K562 (cell line): ENCODE measurements around the gene SYMPK. TPM values are rescaled to one million over a fixed set of nuclear protein-coding genes. Genes with fewer than 3 reads are reported as not detected.

Source experiments
- ARNT ChIP-seq, 2 experiments: fragments of 450-650 bp; IDR thresholded peaks; 2 replicates each; pipeline ENCODE4 v1.6.1; 2016; ENCODE audit warnings: mild to moderate bottlenecking in 1 of 2
- BRF1 ChIP-seq: IDR thresholded peaks from 3 replicates; pipeline ENCODE4 v1.6.1; 2011; ENCODE audit warnings: borderline replicate concordance, mild to moderate bottlenecking; ENCODE audit not compliant: insufficient read length; ENCODE audit errors: extremely low read depth
- CBX3 ChIP-seq, 2 experiments: IDR thresholded peaks; 1 replicate in 1 of 2; 2 replicates in 1 of 2; pipeline ENCODE4 v1.6.1; 2012; ENCODE audit warnings: inconsistent platforms in 2 of 2, low read length in 2 of 2, borderline replicate concordance in 1 of 2, control low read depth in 1 of 2
- GABPA ChIP-seq: fragments of 200-800 bp; sonication (Bioruptor generic); conservative IDR thresholded peaks from 2 replicates; pipeline ENCODE4 v1.6.1; 2016; ENCODE audit warnings: low read depth, missing genetic modification characterization, missing compliant biosample characterization
- POLR2AphosphoS2 ChIP-seq: IDR thresholded peaks from 2 replicates; pipeline ENCODE4 v1.6.1; 2012; ENCODE audit warnings: low read length, improper control_type of control experiment
- SRF ChIP-seq, 2 experiments: fragments of 250-450, 450-650 bp in 1 of 2; sonication (Bioruptor Pico) in 1 of 2; sonication (generic) in 1 of 2; formaldehyde crosslinking; IDR thresholded peaks; 2 replicates each; pipeline versions ENCODE4 v1.5.0 to v1.5.1; 2020 to 2022; ENCODE audit warnings: mild to moderate bottlenecking in 1 of 2, missing genetic modification reagents in 1 of 2
- TOE1 ChIP-seq, 2 experiments: fragments of 450-650 bp in 1 of 2; sonication (generic) in 1 of 2; formaldehyde crosslinking in 1 of 2; IDR thresholded peaks; 2 replicates each; pipeline versions ENCODE4 v1.7.1 to v1.8.0; 2016 to 2022; ENCODE audit warnings: borderline replicate concordance in 2 of 2, mild to moderate bottlenecking in 2 of 2, antibody characterized with exemption in 1 of 2, inconsistent platforms in 1 of 2, low read depth in 1 of 2, missing genetic modification reagents in 1 of 2, moderate library complexity in 1 of 2
- polyA plus RNA-seq, 8 experiments: library from polyadenylated mRNA; depleted of rRNA in 4 of 8; stranded (reverse) in 5 of 8; unstranded in 3 of 8; fragments of >200 nt; fragmentation: Nextera tagmentation in 2 of 8; fragmentation: Illumina TruSeq in 1 of 8; extraction: Ambion mirVana in 2 of 8; extraction: Trizol in 1 of 8; gene quantifications; 2 replicates each; pipeline versions ENCODE4 v1.2.1 to v1.2.3, GENCODE V29; 2011 to 2014; ENCODE audit warnings: inconsistent platforms in 1 of 8, missing spikeins in 1 of 8
- total RNA-seq, 7 experiments: library from RNA; depleted of rRNA in 6 of 7; stranded (reverse); fragments of >200 nt in 6 of 7; fragmentation: Illumina TruSeq in 2 of 7; extraction: Trizol in 2 of 7; gene quantifications; 2 replicates each; pipeline versions ENCODE4 v1.2.1 to v1.2.3, GENCODE V29; 2011 to 2021; ENCODE audit warnings: low replicate concordance in 1 of 7
- TF ChIP-seq, protein P1 (sequence below): fragments of 250-450 bp; sonication (Bioruptor Pico); IDR thresholded peaks from 2 replicates; pipeline ENCODE4 v1.4.0; 2020; ENCODE audit warnings: borderline replicate concordance
- TF ChIP-seq, protein P2 (sequence below): fragments of 450-650 bp; IDR thresholded peaks from 2 replicates; pipeline ENCODE4 v1.6.1; 2016; ENCODE audit warnings: mild to moderate bottlenecking
- TF ChIP-seq, protein P3 (sequence below): sonication (generic); formaldehyde crosslinking; IDR thresholded peaks from 2 replicates; pipeline ENCODE4 v1.9.0; 2022; ENCODE audit warnings: mild to moderate bottlenecking, missing genetic modification reagents
- TF ChIP-seq, protein P4 (sequence below), 3 experiments: IDR thresholded peaks in 2 of 3; conservative IDR thresholded peaks in 1 of 3; 2 replicates each; pipeline ENCODE4 v1.5.1; 2011 to 2012; ENCODE audit warnings: low read length in 3 of 3, mild to moderate bottlenecking in 3 of 3, control low read depth in 2 of 3, improper control_type of control experiment in 1 of 3, inconsistent platforms in 1 of 3, low read depth in 1 of 3, mixed read lengths in 1 of 3, moderate library complexity in 1 of 3; ENCODE audit not compliant: insufficient read depth in 2 of 3
- TF ChIP-seq, protein P5 (sequence below): fragments of 150-350 bp; IDR thresholded peaks from 2 replicates; pipeline ENCODE4 v1.6.1; 2014; ENCODE audit warnings: low read depth, mild to moderate bottlenecking, low read length, borderline replicate concordance

Gene SYMPK
- total and polyA plus RNA-seq, 9 of the 15 experiments (the other 6 are each of a cell fraction or from before 2014, with no cell fraction given), result 0.73 to 95.5 (median 58.4) TPM

DNA sequence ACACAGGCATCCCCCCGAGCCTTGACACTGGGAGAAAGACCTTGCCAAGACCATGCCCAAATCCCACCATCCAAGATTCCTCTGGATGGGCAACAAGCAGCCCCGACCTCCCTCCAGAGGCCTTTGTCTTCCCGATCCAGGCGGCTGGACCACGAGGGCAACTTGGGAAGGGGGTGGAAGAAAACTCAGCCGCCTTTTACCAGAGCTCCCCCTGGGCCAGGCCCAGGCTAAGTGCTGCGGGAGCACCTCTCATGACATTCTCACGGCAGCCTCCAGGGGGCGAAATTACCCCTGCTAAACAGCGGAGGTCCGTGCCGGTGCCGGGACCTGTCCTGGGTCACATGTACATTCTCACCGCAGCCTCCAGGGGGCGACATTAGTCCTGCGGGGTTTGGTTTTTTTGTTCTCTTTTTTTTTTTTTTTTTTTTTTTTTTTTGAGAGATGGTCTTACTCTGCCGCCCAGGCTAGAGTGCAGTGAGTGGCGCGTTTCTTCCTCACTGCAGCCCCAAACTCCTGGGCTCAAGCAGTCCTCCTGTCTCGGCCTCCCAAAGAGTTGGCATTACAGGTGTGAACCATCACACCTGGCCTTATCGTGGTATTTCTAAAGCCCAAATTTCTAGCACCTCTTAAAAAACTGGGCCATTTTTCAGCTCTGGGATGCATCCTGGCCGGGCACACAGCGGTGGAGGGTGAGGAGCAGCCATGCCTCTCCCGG lies 45.8 kb downstream of the SYMPK start (continued):
- TF ChIP-seq, protein P1, sequence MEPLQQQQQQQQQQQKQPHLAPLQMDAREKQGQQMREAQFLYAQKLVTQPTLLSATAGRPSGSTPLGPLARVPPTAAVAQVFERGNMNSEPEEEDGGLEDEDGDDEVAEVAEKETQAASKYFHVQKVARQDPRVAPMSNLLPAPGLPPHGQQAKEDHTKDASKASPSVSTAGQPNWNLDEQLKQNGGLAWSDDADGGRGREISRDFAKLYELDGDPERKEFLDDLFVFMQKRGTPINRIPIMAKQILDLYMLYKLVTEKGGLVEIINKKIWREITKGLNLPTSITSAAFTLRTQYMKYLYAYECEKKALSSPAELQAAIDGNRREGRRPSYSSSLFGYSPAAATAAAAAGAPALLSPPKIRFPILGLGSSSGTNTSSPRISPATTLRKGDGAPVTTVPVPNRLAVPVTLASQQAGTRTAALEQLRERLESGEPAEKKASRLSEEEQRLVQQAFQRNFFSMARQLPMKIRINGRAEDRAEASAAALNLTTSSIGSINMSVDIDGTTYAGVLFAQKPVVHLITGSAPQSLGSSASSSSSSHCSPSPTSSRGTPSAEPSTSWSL (CRISPR knock-in tag), result no peak
- peak; percentile 92; the same call in 1 of the 2 replicates for TF ChIP-seq POLR2AphosphoS2
- TF ChIP-seq, protein P2, sequence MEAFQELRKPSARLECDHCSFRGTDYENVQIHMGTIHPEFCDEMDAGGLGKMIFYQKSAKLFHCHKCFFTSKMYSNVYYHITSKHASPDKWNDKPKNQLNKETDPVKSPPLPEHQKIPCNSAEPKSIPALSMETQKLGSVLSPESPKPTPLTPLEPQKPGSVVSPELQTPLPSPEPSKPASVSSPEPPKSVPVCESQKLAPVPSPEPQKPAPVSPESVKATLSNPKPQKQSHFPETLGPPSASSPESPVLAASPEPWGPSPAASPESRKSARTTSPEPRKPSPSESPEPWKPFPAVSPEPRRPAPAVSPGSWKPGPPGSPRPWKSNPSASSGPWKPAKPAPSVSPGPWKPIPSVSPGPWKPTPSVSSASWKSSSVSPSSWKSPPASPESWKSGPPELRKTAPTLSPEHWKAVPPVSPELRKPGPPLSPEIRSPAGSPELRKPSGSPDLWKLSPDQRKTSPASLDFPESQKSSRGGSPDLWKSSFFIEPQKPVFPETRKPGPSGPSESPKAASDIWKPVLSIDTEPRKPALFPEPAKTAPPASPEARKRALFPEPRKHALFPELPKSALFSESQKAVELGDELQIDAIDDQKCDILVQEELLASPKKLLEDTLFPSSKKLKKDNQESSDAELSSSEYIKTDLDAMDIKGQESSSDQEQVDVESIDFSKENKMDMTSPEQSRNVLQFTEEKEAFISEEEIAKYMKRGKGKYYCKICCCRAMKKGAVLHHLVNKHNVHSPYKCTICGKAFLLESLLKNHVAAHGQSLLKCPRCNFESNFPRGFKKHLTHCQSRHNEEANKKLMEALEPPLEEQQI, result no peak
- TF ChIP-seq SRF (CRISPR knock-in tag; IDR thresholded peaks at IDR 0.05), result 0 out of 4 replicates have a peak, but pooled peaks of 1 of the 2 experiments have one; percentile 19
- TF ChIP-seq, protein P3, sequence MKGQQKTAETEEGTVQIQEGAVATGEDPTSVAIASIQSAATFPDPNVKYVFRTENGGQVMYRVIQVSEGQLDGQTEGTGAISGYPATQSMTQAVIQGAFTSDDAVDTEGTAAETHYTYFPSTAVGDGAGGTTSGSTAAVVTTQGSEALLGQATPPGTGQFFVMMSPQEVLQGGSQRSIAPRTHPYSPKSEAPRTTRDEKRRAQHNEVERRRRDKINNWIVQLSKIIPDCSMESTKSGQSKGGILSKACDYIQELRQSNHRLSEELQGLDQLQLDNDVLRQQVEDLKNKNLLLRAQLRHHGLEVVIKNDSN (CRISPR knock-in tag), result peak; percentile 84
- peak; percentile 64; the same call in 1 of the 2 replicates for TF ChIP-seq TOE1 (IDR thresholded peaks at IDR 0.05; ENCODE audit: borderline replicate concordance)
- TF ChIP-seq TOE1 (CRISPR knock-in tag; IDR thresholded peaks at IDR 0.05; ENCODE audit: borderline replicate concordance, low read depth), result no peak
- peak in 1 of 2 experiments; percentile 72; a peak in 1 of 3 replicates for TF ChIP-seq CBX3 (IDR thresholded peaks at IDR 0.05; ENCODE audit: borderline replicate concordance in 1 of 2, low read length in 2 of 2)
- TF ChIP-seq, protein P4, sequence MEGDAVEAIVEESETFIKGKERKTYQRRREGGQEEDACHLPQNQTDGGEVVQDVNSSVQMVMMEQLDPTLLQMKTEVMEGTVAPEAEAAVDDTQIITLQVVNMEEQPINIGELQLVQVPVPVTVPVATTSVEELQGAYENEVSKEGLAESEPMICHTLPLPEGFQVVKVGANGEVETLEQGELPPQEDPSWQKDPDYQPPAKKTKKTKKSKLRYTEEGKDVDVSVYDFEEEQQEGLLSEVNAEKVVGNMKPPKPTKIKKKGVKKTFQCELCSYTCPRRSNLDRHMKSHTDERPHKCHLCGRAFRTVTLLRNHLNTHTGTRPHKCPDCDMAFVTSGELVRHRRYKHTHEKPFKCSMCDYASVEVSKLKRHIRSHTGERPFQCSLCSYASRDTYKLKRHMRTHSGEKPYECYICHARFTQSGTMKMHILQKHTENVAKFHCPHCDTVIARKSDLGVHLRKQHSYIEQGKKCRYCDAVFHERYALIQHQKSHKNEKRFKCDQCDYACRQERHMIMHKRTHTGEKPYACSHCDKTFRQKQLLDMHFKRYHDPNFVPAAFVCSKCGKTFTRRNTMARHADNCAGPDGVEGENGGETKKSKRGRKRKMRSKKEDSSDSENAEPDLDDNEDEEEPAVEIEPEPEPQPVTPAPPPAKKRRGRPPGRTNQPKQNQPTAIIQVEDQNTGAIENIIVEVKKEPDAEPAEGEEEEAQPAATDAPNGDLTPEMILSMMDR (IDR thresholded peaks at IDR 0.05 in 2 of 3, conservative IDR thresholded peaks at IDR 0.05 in 1 of 3; ENCODE audit: insufficient read depth in 2 of 3, low read depth in 1 of 3, low read length in 3 of 3), result peak; percentile 99 to 100 (median 99)
- 0 out of 2 replicates have a peak, but pooled peaks have one; percentile 9 for TF ChIP-seq GABPA (tag)
- TF ChIP-seq, protein P5, sequence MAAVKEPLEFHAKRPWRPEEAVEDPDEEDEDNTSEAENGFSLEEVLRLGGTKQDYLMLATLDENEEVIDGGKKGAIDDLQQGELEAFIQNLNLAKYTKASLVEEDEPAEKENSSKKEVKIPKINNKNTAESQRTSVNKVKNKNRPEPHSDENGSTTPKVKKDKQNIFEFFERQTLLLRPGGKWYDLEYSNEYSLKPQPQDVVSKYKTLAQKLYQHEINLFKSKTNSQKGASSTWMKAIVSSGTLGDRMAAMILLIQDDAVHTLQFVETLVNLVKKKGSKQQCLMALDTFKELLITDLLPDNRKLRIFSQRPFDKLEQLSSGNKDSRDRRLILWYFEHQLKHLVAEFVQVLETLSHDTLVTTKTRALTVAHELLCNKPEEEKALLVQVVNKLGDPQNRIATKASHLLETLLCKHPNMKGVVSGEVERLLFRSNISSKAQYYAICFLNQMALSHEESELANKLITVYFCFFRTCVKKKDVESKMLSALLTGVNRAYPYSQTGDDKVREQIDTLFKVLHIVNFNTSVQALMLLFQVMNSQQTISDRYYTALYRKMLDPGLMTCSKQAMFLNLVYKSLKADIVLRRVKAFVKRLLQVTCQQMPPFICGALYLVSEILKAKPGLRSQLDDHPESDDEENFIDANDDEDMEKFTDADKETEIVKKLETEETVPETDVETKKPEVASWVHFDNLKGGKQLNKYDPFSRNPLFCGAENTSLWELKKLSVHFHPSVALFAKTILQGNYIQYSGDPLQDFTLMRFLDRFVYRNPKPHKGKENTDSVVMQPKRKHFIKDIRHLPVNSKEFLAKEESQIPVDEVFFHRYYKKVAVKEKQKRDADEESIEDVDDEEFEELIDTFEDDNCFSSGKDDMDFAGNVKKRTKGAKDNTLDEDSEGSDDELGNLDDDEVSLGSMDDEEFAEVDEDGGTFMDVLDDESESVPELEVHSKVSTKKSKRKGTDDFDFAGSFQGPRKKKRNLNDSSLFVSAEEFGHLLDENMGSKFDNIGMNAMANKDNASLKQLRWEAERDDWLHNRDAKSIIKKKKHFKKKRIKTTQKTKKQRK, result no peak
- TF ChIP-seq BRF1, result no peak
- peak in 1 of 2 experiments; percentile 83; a peak in 2 of 4 replicates for TF ChIP-seq ARNT (IDR thresholded peaks at IDR 0.05)
